Measurements from ENCODE around the gene PARD3.
A peak's percentile ranks its signal among the peaks of the same experiment; 100 is the strongest.

Gene PARD3

DNA sequence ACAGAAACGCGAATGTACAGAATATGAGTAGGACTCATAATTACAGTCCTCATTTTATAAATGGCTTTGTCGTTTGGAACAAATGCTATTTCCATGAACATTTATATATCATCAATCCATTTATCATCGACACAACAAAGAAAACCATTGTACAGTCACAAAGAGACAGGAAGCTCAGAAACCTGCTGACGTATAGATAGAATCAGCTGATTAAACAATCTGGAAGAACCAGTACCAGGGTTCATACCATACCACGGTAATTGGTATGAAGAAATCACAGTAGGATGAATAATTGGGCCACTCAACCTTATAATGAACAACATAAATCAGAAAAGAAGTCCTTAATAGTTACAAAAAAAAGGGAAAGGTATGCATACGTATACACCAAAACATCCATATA is 295.0 kb downstream of the PARD3 start:
- no peak overlapping the region for H3K4me3 ChIP-seq (replicated peaks in 1 of 2; ENCODE audit: low read depth in 2 of 2, low read length in 2 of 2)
- TF ChIP-seq, protein P1, sequence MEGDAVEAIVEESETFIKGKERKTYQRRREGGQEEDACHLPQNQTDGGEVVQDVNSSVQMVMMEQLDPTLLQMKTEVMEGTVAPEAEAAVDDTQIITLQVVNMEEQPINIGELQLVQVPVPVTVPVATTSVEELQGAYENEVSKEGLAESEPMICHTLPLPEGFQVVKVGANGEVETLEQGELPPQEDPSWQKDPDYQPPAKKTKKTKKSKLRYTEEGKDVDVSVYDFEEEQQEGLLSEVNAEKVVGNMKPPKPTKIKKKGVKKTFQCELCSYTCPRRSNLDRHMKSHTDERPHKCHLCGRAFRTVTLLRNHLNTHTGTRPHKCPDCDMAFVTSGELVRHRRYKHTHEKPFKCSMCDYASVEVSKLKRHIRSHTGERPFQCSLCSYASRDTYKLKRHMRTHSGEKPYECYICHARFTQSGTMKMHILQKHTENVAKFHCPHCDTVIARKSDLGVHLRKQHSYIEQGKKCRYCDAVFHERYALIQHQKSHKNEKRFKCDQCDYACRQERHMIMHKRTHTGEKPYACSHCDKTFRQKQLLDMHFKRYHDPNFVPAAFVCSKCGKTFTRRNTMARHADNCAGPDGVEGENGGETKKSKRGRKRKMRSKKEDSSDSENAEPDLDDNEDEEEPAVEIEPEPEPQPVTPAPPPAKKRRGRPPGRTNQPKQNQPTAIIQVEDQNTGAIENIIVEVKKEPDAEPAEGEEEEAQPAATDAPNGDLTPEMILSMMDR (IDR thresholded peaks at IDR 0.05; ENCODE audit: low read depth, low read length), result no peak
- no peak for DNase-seq (ENCODE audit: low read depth in 2 of 2)

DNA sequence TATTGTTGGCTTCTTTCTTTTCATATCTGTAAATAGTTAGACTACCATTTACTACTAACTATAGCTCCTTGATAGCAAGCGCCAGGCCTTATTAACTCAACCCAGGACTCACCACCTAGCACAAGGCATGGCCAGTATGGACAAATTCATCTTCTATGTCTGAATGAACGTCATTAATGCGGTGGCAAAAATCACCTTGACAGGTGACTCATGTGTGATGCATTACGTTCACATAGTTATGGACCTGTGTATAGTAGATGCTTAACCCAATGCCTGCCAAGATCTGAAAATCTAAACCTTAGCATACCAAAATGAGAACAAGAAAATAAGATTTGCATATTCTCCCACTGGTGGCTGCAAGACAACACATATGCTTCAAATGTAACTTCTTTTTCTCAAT is 300.8 kb downstream of the PARD3 start:
- no peak overlapping the region for H3K4me3 ChIP-seq (replicated peaks in 1 of 2; ENCODE audit: low read depth in 2 of 2, low read length in 2 of 2)
- DNase-seq (ENCODE audit: low read depth in 2 of 2), result no peak
- TF ChIP-seq, protein P1 (IDR thresholded peaks at IDR 0.05; ENCODE audit: low read depth, low read length), result no peak

DNA sequence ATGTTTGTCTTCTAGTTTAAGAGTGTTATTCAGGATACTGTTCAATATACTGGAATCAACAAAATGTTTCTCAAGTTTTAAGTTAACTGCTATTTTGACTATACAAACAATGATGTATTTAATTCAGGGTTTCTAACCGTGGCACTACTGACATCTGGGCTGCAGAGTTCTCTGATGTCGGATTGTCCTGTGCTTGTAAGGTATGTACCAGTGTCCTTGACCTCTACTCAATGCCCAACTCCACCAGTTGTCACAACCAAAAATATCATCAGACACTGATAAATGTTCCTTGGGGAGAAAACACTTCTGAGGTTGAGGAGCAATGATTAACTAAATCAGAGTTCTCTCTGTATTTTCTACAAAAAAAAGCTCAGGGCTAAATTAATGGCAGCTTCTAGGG is 301.5 kb downstream of the PARD3 start:
- TF ChIP-seq, protein P1 (IDR thresholded peaks at IDR 0.05; ENCODE audit: low read depth, low read length), result no peak
- DNase-seq (ENCODE audit: low read depth in 2 of 2), result no peak

DNA sequence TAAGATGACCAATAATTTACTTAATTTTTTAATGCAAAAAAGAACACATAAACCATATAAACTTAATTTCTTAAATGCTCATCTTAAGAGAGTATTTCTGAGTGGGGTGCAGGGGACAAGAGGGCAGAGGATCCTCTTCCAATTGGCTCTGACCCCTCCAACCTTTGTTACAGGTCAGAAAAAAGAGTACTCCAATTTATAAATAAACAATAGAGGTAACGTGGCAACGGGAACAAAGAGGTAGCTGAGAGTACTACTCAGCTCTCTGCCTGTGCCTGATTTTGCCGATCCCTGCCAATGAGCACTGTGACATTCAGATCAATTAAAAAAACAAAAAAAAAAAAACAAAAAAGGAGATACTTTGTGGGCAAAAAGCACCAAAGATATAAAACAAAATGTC is 307.9 kb downstream of the PARD3 start:
- TF ChIP-seq, protein P1 (IDR thresholded peaks at IDR 0.05; ENCODE audit: low read depth, low read length), result no peak
- H3K4me3 ChIP-seq (replicated peaks in 1 of 2; ENCODE audit: low read depth in 2 of 2, low read length in 2 of 2), result no peak overlapping the region
- DNase-seq (ENCODE audit: low read depth in 2 of 2), result no peak

More for the DNA sequence above, 301.5 kb downstream of the PARD3 start:
- H3K4me3 ChIP-seq (replicated peaks in 1 of 2; ENCODE audit: low read depth in 2 of 2, low read length in 2 of 2), result no peak overlapping the region

DNA sequence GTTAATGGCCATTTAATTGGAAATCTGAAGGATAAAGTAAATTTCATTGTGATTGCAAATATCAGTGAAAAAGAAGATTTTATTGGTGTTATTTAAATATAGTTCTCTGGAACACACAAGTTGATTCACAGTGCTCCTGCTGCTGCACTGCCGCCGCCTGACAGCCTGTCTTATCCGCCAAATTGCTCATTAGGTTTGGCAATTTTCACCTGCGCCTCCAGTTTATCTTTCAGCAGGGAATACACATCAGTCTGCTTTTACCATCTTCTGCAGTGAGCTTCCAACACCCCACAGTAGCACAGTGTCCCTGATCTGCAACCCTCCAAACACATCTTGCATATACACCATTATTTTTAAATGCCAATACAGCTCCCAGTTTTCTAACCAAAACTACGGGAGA is 308.3 kb downstream of the PARD3 start:
- DNase-seq (ENCODE audit: low read depth in 2 of 2), result no peak
- no peak overlapping the region for H3K4me3 ChIP-seq (replicated peaks in 1 of 2; ENCODE audit: low read depth in 2 of 2, low read length in 2 of 2)
- TF ChIP-seq, protein P1 (IDR thresholded peaks at IDR 0.05; ENCODE audit: low read depth, low read length), result no peak

DNA sequence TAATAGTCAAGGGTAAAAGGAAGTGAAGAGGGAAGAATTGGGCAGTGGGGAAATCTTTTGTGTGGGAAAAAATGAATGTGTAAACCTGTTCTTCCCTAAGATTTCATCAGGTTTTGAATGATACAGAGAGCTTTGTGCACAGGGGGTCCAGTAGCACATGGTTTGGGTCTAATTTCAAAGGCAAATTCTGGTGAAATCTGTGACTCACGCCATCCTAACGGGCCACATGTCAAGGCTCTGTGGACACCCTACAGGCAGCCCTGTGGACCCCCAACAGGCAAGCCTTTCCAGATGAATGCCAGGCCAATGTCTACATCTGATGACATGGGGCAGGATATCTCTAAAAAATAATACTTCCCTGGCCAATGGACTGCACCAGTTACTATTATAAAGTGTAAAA is 309.8 kb downstream of the PARD3 start:
- no peak for DNase-seq (ENCODE audit: low read depth in 2 of 2)
- H3K4me3 ChIP-seq (replicated peaks in 1 of 2; ENCODE audit: low read depth in 2 of 2, low read length in 2 of 2), result no peak overlapping the region
- TF ChIP-seq, protein P1 (IDR thresholded peaks at IDR 0.05; ENCODE audit: low read depth, low read length), result no peak

DNA sequence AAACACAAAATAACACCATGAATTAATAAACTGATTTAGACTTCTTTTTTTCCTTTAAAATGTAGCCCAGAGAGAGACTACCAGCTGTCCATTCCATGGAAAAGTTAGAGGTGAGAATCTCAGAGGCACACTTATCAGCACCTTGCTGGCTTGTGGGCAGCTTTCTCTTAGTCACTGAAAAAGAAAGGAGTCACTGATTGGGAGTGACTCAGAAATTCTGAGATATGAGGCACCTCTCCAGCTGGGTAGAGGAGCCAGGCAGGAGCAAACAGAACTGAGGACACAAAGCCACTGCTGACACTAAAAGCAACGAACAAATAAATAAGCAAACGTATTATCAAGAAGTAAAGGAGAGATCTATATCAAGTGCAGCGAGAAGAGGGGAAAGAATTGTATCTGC is 310.6 kb downstream of the PARD3 start:
- H3K4me3 ChIP-seq (replicated peaks in 1 of 2; ENCODE audit: low read depth in 2 of 2, low read length in 2 of 2), result no peak overlapping the region
- DNase-seq (ENCODE audit: low read depth in 2 of 2), result peak; percentile 38 to 52
- TF ChIP-seq, protein P1 (IDR thresholded peaks at IDR 0.05; ENCODE audit: low read depth, low read length), result no peak
